ENCODE data around the gene HEXB.

The HEXB gene

GRCh38 chr5:74684900-74685851, at the start of gene HEXB:
Gene HEXB (plus strand): TSS chr5:74685233. CDS start chr5:74685261, 28 bp downstream.
- POLR2A ChIA-PET = interaction anchor here (1.0 kb wide), 1 partner anchor 45 kb away, joined by 5 read pairs; the partner anchor contains the start of gene ENC1
- Histone ChIP-seq H3K36me3 (ENCODE audit: control insufficient read depth in 2 of 2, insufficient read depth in 1 of 2, low read length in 2 of 2) (peaks cover 8 to 16% of the 10 kb centered on the region in 2 experiments), H3K27ac (ENCODE audit: extremely low read depth, low read depth, low read length) (peak within 1 kb of the TSS; percentile 72; the same call in 1 of the 2 replicates), H3K4me3 (ENCODE audit: low read depth, low read length) (peak within 1 kb of the TSS; percentile 82), H3K9me3 (ENCODE audit: control insufficient read depth, insufficient read depth, low read depth, low read length) (no peaks in the 10 kb centered on the region), H3K4me1 (ENCODE audit: control insufficient read depth, insufficient read depth, low read length) (no peaks in the 10 kb centered on the region)
- CTCF ChIA-PET = interaction anchor here (0.5 to 1.8 kb wide), 3 partner anchors 29 to 1126 kb away, joined by 3 read pairs; no protein-coding TSS in a partner anchor
- TF ChIP-seq ZSCAN5A (tag by site-specific recombination; IDR thresholded peaks at IDR 0.05) = peak; percentile 25; the same call in 1 of the 2 replicates
- no peak for TF ChIP-seq MZF1 (tag by site-specific recombination; IDR thresholded peaks at IDR 0.05; ENCODE audit: borderline replicate concordance)
- peak; percentile 15; the same call in 1 of the 2 replicates for TF ChIP-seq ZNF423 (tag by site-specific recombination; IDR thresholded peaks at IDR 0.05)
- TF ChIP-seq ZNF266 (tag by site-specific recombination; IDR thresholded peaks at IDR 0.05; ENCODE audit: low read depth) = no peak
- peak; percentile 81 for TF ChIP-seq KLF9 (tag by site-specific recombination; IDR thresholded peaks at IDR 0.05; ENCODE audit: low read depth)
- no peak; the same call in 1 of the 2 replicates for TF ChIP-seq ZFP3 (tag by site-specific recombination; IDR thresholded peaks at IDR 0.05; ENCODE audit: low read depth)
- no peak; the same call in 1 of the 2 replicates for TF ChIP-seq ZNF777 (tag by site-specific recombination; IDR thresholded peaks at IDR 0.05; ENCODE audit: borderline replicate concordance)
- TF ChIP-seq ZNF596 (tag by site-specific recombination; IDR thresholded peaks at IDR 0.05) = no peak
- TF ChIP-seq ZNF292 (tag by site-specific recombination; IDR thresholded peaks at IDR 0.05; ENCODE audit: borderline replicate concordance, low read depth) = no peak
- no peak for TF ChIP-seq ZNF48 (tag by site-specific recombination; IDR thresholded peaks at IDR 0.05)
- peak; percentile 86 for TF ChIP-seq KLF8 (tag by site-specific recombination; IDR thresholded peaks at IDR 0.05)
- 0 out of 2 replicates have a peak, but pooled peaks have one; percentile 45 for TF ChIP-seq ZNF610 (tag by site-specific recombination; IDR thresholded peaks at IDR 0.05; ENCODE audit: borderline replicate concordance)
- no peak for TF ChIP-seq ZNF658 (tag by site-specific recombination; IDR thresholded peaks at IDR 0.05)
- TF ChIP-seq ZNF645 (tag by site-specific recombination; IDR thresholded peaks at IDR 0.05) = no peak
- TF ChIP-seq PRDM2 (tag by site-specific recombination; IDR thresholded peaks at IDR 0.05; ENCODE audit: borderline replicate concordance) = no peak
- no peak for TF ChIP-seq ZSCAN4 (tag by site-specific recombination; IDR thresholded peaks at IDR 0.05)
- peak; percentile 77 for TF ChIP-seq KLF10 (tag by site-specific recombination; IDR thresholded peaks at IDR 0.05)
- no peak for TF ChIP-seq ZNF530 (tag by site-specific recombination; IDR thresholded peaks at IDR 0.05; ENCODE audit: low read depth)
- no peak for TF ChIP-seq PRDM6 (tag by site-specific recombination; IDR thresholded peaks at IDR 0.05)
- peak; percentile 58 for TF ChIP-seq ZBTB11 (tag by site-specific recombination; conservative IDR thresholded peaks at IDR 0.05; ENCODE audit: low read depth)
